MCF 10A (cell line): ENCODE measurements around the gene PLEK2. TPM values are rescaled to one million over a fixed set of nuclear protein-coding genes. Genes with fewer than 3 reads are reported as not detected.
A peak's percentile ranks its signal among the peaks of the same experiment; 100 is the strongest.
"Not testable (repeated sequence)": the region's sequence is repeated elsewhere in the genome, so short reads cannot be mapped to it uniquely, and the experiment has no call there.

ENCODE experiments used
- BruUV-seq: library from RNA; stranded (reverse); fragments of 400-500 nt; replicated peaks from 2 replicates; lab custom pipeline; 2021; lab: Mats Ljungman, UMichigan
- CTCF ChIA-PET: fragments of 300-600 bp; sonication (Branson Sonifier 250); formaldehyde crosslinking; extraction: SDS; loops from one replicate; lab custom pipeline; 2021; ENCODE audit warnings: antibody characterized with exemption, inconsistent platforms; lab: Yijun Ruan, JAX
- POLR2A ChIA-PET: fragments of 300-600, 350-650 bp; sonication (Branson Sonifier 250); formaldehyde crosslinking; extraction: SDS; loops from one replicate; lab custom pipeline; 2020; ENCODE audit warnings: antibody characterized with exemption, inconsistent platforms; lab: Yijun Ruan, JAX
- DNase-seq: peaks from one replicate; pipeline ENCODE4 v3.0.0-alpha.2; 2018; ENCODE audit not compliant: unreplicated experiment
- H3K27ac Mint-ChIP-seq: one replicate; pipeline ENCODE4 v1.8.0; 2022; ENCODE audit warnings: mild to moderate bottlenecking, low read depth, mixed read lengths; ENCODE audit not compliant: unreplicated experiment
- H3K27me3 Mint-ChIP-seq: one replicate; pipeline ENCODE4 v1.8.0; 2022; ENCODE audit warnings: mixed read lengths; ENCODE audit not compliant: insufficient read depth, unreplicated experiment
- H3K36me3 Mint-ChIP-seq: one replicate; pipeline ENCODE4 v1.8.0; 2022; ENCODE audit warnings: mild to moderate bottlenecking, moderate library complexity, mixed read lengths; ENCODE audit not compliant: insufficient read depth, unreplicated experiment
- H3K4me1 Mint-ChIP-seq: one replicate; pipeline ENCODE4 v1.8.0; 2022; ENCODE audit warnings: mixed read lengths; ENCODE audit not compliant: insufficient read depth, unreplicated experiment
- H3K4me3 Mint-ChIP-seq: one replicate; pipeline ENCODE4 v1.8.0; 2022; ENCODE audit warnings: mild to moderate bottlenecking, moderate library complexity, mixed read lengths; ENCODE audit not compliant: unreplicated experiment
- H3K9me3 Mint-ChIP-seq: one replicate; pipeline ENCODE4 v1.8.0; 2022; ENCODE audit warnings: mixed read lengths; ENCODE audit not compliant: unreplicated experiment
- intact Hi-C: fragments of 100-400 bp; cut with micrococcal nuclease; formaldehyde crosslinking; loops from 2 replicates; pipeline ENCODE4 v1.14.1; 2022
- microRNA-seq: library from miRNA; unstranded; fragments of <30 nt; microRNA quantifications from one replicate; pipeline ENCODE4 v1.2.0, GENCODE V29; 2022
- total RNA-seq: library from RNA; stranded (reverse); gene quantifications from 2 replicates; pipeline ENCODE4 v1.2.3, GENCODE V29; 2022
- TF ChIP-seq, protein P1 (sequence below): fragments of 200-600 bp; IDR thresholded peaks from one replicate; pipeline ENCODE4 v1.8.0; 2022; ENCODE audit warnings: antibody characterized with exemption, mild to moderate bottlenecking; ENCODE audit not compliant: unreplicated experiment

The PLEK2 gene
- total RNA-seq, 1 experiment from 2014 or later, result 39.9 TPM

DNA sequence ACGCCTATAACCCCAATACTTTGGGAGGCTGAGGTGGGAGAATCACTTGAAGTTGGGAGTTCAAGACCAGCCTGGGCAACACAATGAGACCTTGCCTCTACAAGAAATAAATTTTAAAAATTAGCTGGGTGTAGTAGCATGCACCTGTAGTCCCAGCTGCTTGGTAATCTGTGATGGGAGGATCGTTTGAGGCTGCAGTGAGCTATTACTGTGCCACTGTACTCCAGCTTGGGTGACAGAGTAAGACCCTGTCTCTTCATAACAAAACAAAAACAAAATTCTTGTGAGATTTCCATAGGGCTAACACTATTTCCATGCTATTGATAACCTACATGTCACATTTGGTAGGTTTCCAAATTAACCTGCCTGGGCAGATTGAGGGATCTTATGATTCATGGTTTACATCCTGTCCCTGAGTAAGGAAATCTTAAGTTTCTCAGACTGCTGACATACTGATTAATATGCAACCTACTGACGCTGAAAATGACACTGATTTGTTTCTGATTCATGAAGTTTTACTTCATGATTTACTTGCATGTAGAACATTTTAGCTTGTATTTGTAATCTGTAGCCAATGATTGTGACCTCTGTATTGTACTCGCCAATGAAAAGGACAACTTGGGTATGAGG lies 68.2 kb downstream of the PLEK2 start:
- Mint-ChIP-seq H3K36me3 (peaks cover 86% of the 10 kb centered on the region), H3K27ac (peak overlapping the region; percentile 67), H3K4me1 (peaks cover 17% of the 10 kb centered on the region), H3K9me3 (no peaks in the 10 kb centered on the region), H3K27me3 (no peaks in the 10 kb centered on the region), H3K4me3 (no peak overlapping the region)
- intact Hi-C loops, result no loop called here
- TF ChIP-seq, protein P1, sequence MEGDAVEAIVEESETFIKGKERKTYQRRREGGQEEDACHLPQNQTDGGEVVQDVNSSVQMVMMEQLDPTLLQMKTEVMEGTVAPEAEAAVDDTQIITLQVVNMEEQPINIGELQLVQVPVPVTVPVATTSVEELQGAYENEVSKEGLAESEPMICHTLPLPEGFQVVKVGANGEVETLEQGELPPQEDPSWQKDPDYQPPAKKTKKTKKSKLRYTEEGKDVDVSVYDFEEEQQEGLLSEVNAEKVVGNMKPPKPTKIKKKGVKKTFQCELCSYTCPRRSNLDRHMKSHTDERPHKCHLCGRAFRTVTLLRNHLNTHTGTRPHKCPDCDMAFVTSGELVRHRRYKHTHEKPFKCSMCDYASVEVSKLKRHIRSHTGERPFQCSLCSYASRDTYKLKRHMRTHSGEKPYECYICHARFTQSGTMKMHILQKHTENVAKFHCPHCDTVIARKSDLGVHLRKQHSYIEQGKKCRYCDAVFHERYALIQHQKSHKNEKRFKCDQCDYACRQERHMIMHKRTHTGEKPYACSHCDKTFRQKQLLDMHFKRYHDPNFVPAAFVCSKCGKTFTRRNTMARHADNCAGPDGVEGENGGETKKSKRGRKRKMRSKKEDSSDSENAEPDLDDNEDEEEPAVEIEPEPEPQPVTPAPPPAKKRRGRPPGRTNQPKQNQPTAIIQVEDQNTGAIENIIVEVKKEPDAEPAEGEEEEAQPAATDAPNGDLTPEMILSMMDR, result no peak
- DNase-seq, result peak; percentile 63
- BruUV-seq, result no TSS peak
- ChIA-PET CTCF (interaction anchor here (0.7 to 1.4 kb wide), 2 partner anchors 16 to 58 kb away, joined by 3 read pairs; partner anchors contain the start of genes ATP6V1D and EIF2S1), POLR2A (interaction anchor here (0.8 to 2.1 kb wide), 6 partner anchors 10 to 42 kb away, joined by 3 to 46 read pairs (median 4); partner anchors contain the start of genes ATP6V1D and EIF2S1)

GRCh38 chr14:67341231-67341630 lies 70.7 kb downstream of the PLEK2 start:
- DNase-seq, H3K4me3 Mint-ChIP-seq, H3K9me3 Mint-ChIP-seq, intact Hi-C loops, POLR2A ChIA-PET, CTCF ChIA-PET, H3K27ac Mint-ChIP-seq, BruUV-seq, H3K27me3 Mint-ChIP-seq: not testable (repeated sequence)
- H3K36me3 Mint-ChIP-seq, result peaks cover 86% of the 10 kb centered on the region
- H3K4me1 Mint-ChIP-seq, result peaks cover 17% of the 10 kb centered on the region

Small RNA genes lying within 50 kb of the gene (microRNA-seq; reads per million reads assigned to microRNA genes)
- not detected for gene MIR5694

Other genes with a start within 250 kb of the PLEK2 start
- not detected in 2 replicates for gene GARIN2, start 222.7 kb downstream of the PLEK2 start, total RNA-seq
- gene PALS1, start 170.7 kb downstream of the PLEK2 start, total RNA-seq, result 19.1 and 21.4 TPM in 2 replicates
- gene ATP6V1D, start 52.4 kb downstream of the PLEK2 start, total RNA-seq, result 70.7 and 74.1 TPM in 2 replicates
- gene EIF2S1, start 51.8 kb downstream of the PLEK2 start, total RNA-seq, result 337 and 338 TPM in 2 replicates
- gene TMEM229B, start 76.6 kb upstream of the PLEK2 start, total RNA-seq, result 0.17 and 0.37 TPM in 2 replicates
- 5.8 and 6.0 TPM in 2 replicates for gene PLEKHH1, start 121.1 kb upstream of the PLEK2 start, total RNA-seq
- 13.8 and 18.9 TPM in 2 replicates for gene PIGH, start 188.1 kb upstream of the PLEK2 start, total RNA-seq
- 11.7 and 17.6 TPM in 2 replicates for gene ARG2, start 207.8 kb upstream of the PLEK2 start, total RNA-seq